ENCODE data around the gene NAT9.
A peak's percentile ranks its signal among the peaks of the same experiment; 100 is the strongest.

NAT9 gene

DNA sequence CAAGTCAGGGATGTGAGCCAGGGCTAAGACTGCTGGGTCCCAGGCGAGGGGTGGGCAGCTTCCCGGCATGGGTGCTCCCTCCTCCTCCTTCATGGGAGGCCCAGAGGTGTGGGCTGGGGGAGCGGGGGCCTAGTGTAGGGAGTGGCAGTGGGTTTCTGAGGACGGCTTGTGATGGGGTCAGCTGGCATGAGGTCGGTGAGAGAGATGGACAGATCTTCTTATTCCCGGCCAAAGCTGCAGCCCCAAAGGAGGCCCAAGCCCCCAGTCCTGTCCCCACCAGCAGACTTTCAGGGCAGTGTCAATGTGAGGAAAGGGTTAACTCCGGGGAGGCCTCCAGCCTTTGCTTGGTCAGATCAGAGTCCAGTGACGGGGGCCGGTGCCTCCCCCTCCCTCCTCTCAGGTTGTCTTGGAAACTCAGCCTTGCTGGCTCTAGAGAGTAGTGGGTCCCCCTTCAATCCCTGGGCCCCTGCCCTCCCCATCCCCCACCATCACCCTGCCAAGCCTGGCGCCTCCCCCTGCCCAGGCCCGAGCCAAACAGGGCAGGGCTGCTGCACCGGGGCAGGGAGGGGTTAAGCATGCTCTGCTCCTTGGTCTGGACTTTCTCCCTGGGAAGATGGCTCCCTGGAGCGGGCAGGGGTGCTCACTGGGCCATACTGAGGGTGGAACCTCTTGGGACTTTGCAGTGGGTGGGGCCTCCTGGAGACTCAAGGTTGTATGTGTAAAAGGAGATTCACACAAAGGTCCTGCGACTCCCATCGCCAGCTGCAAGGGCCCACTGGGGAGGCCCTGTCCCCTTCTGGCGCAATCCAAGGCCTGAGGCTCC, 12.4 kb downstream of the NAT9 start:
- Histone ChIP-seq H3K9ac (ENCODE audit: low read depth in 1 of 2, low read length in 2 of 2) (peak overlapping the region in 1 of 2 donors; percentile 33), H3K9me3 (ENCODE audit: control insufficient read depth in 2 of 2, low read length in 2 of 2) (no peaks in the 10 kb centered on the region), H3K36me3 (ENCODE audit: control insufficient read depth in 2 of 2, insufficient read depth in 2 of 2, low read length in 2 of 2) (peaks cover 9 to 20% of the 10 kb centered on the region in 2 donors), H3K4me1 (ENCODE audit: control insufficient read depth in 2 of 2, insufficient read depth in 2 of 2, low read length in 2 of 2) (peaks cover 38 to 50% of the 10 kb centered on the region in 2 donors), H3K27ac (ENCODE audit: low read depth in 2 of 2, low read length in 2 of 2) (peak overlapping the region; percentile 58 to 67), H3K27me3 (ENCODE audit: control insufficient read depth in 2 of 2, insufficient read depth in 2 of 2, low read length in 2 of 2) (no peaks in the 10 kb centered on the region), H3K4me3 (ENCODE audit: low read length in 2 of 2) (no peak overlapping the region)

DNA sequence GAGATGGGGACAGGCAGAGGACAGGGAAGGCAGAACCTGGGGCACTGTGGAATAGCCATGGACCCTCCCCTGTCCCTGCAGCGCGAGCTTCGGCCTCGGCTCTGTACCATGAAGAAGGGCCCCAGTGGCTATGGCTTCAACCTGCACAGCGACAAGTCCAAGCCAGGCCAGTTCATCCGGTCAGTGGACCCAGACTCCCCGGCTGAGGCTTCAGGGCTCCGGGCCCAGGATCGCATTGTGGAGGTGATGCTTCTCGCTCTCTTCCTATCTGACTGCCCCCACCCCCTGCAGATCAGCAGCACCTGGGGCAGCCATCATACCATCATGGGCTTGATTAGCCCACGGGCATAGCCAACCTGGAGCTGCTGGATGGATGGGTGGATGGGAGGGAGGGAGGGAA, 14.2 kb downstream of the NAT9 start:
- Histone ChIP-seq H3K27ac (ENCODE audit: low read depth in 2 of 2, low read length in 2 of 2) (no peak overlapping the region), H3K36me3 (ENCODE audit: control insufficient read depth in 2 of 2, insufficient read depth in 2 of 2, low read length in 2 of 2) (peaks cover 0 to 8% of the 10 kb centered on the region in 2 donors), H3K9me3 (ENCODE audit: control insufficient read depth in 2 of 2, low read length in 2 of 2) (no peaks in the 10 kb centered on the region)

DNA sequence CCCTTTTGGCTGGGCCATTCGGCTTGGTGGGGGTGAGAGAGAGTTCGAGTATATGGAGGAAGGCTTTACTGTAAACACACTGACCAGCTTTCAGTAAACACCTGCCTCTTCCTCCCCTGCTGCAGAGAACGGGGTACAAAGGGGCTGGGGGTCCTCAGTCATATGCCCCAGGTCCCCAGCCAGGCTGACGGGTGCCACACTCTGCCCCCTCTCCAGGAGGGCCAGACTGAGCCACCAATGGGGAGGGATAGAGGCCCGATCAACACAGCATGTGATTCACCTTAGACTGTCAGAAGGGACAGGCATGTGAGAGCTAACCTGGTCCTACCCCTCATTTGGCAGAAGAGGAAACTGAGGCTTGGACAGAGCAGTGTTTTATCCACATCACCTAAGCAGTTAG, 14.7 kb downstream of the NAT9 start:
- no peak overlapping the region for H3K9ac ChIP-seq (ENCODE audit: low read depth in 1 of 2, low read length in 2 of 2)
- no peak overlapping the region for H3K27ac ChIP-seq (ENCODE audit: low read depth in 2 of 2, low read length in 2 of 2)
- peaks cover 60 to 70% of the 10 kb centered on the region in 2 donors for H3K4me1 ChIP-seq (ENCODE audit: control insufficient read depth in 2 of 2, insufficient read depth in 2 of 2, low read length in 2 of 2)
- no peak overlapping the region for H3K4me3 ChIP-seq (ENCODE audit: low read length in 2 of 2)
- no peaks in the 10 kb centered on the region for H3K27me3 ChIP-seq (ENCODE audit: control insufficient read depth in 2 of 2, insufficient read depth in 2 of 2, low read length in 2 of 2)
- H3K9me3 ChIP-seq (ENCODE audit: control insufficient read depth in 2 of 2, low read length in 2 of 2), result no peaks in the 10 kb centered on the region
- peaks cover 0 to 6% of the 10 kb centered on the region in 2 donors for H3K36me3 ChIP-seq (ENCODE audit: control insufficient read depth in 2 of 2, insufficient read depth in 2 of 2, low read length in 2 of 2)

More for the DNA sequence above, 14.2 kb downstream of the NAT9 start:
- peaks cover 55 to 68% of the 10 kb centered on the region in 2 donors for H3K4me1 ChIP-seq (ENCODE audit: control insufficient read depth in 2 of 2, insufficient read depth in 2 of 2, low read length in 2 of 2)
- H3K9ac ChIP-seq (ENCODE audit: low read depth in 1 of 2, low read length in 2 of 2), result no peak overlapping the region
- no peaks in the 10 kb centered on the region for H3K27me3 ChIP-seq (ENCODE audit: control insufficient read depth in 2 of 2, insufficient read depth in 2 of 2, low read length in 2 of 2)
- no peak overlapping the region for H3K4me3 ChIP-seq (ENCODE audit: low read length in 2 of 2)

DNA sequence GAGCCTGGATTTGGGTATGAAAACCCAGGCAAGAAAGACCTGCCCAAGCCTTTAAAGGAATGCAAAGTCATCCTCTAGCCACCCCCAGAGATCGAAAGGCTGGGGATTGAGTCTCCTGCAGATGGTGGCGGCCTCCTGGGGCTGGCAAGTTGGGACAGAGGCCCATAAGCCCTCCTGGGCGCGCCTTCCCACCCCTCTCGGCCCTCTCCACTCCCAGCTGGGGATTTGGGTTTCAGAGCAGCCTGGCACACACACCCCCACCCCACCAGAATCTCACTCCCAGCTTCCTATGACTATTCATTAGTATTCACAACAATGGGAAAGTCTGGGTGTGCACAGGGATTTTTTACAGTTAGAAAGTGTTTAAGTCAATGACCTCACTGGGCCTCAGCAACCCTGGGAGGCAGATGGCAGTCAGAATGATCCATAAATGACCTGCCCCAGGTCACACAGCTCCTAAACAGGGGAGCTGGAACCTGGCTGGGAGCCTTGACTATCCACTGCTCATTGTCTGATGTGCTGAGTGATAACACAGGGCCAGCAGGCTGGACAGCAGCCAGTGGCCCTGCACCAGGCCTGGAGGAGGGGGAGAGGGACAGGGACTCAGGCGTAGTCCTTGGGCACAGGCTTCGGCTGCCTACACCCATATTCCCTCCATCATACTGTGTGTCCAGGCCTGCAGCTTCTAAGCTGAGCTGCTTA, 15.6 kb downstream of the NAT9 start:
- Histone ChIP-seq H3K36me3 (ENCODE audit: control insufficient read depth in 2 of 2, insufficient read depth in 2 of 2, low read length in 2 of 2) (peaks cover 0 to 3% of the 10 kb centered on the region in 2 donors), H3K27me3 (ENCODE audit: control insufficient read depth in 2 of 2, insufficient read depth in 2 of 2, low read length in 2 of 2) (no peaks in the 10 kb centered on the region), H3K27ac (ENCODE audit: low read depth in 2 of 2, low read length in 2 of 2) (peak overlapping the region in 1 of 2 donors; percentile 23), H3K9ac (ENCODE audit: low read depth in 1 of 2, low read length in 2 of 2) (peak overlapping the region in 1 of 2 donors; percentile 25), H3K4me1 (ENCODE audit: control insufficient read depth in 2 of 2, insufficient read depth in 2 of 2, low read length in 2 of 2) (peaks cover 62 to 70% of the 10 kb centered on the region in 2 donors), H3K9me3 (ENCODE audit: control insufficient read depth in 2 of 2, low read length in 2 of 2) (no peaks in the 10 kb centered on the region), H3K4me3 (ENCODE audit: low read length in 2 of 2) (no peak overlapping the region)

DNA sequence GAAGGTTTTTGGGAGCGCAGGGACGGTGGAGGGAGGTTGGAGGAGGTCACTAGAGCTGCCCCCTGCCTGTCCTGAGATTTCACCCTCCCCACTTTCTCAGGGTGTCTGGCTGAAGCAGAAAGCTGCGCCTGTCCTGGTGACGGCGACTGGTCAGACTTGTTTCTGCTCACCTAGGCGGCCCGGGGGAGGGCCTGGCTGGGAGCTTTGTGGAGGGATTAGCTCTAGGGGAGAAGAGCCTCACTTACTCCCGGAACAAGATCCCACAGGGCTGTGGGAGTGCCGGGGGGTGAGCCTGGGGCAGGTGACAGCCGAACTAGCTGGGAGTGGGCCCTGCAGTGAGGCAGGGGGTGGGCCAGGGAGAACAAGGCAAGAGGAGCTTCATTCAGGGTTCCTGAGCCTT, 16.2 kb downstream of the NAT9 start:
- Histone ChIP-seq H3K27me3 (ENCODE audit: control insufficient read depth in 2 of 2, insufficient read depth in 2 of 2, low read length in 2 of 2) (no peaks in the 10 kb centered on the region), H3K36me3 (ENCODE audit: control insufficient read depth in 2 of 2, insufficient read depth in 2 of 2, low read length in 2 of 2) (peaks cover 3 to 4% of the 10 kb centered on the region in 2 donors), H3K27ac (ENCODE audit: low read depth in 2 of 2, low read length in 2 of 2) (peak overlapping the region in 1 of 2 donors; percentile 23), H3K4me1 (ENCODE audit: control insufficient read depth in 2 of 2, insufficient read depth in 2 of 2, low read length in 2 of 2) (peaks cover 64 to 74% of the 10 kb centered on the region in 2 donors), H3K9ac (ENCODE audit: low read depth in 1 of 2, low read length in 2 of 2) (peak overlapping the region; percentile 25 to 41), H3K9me3 (ENCODE audit: control insufficient read depth in 2 of 2, low read length in 2 of 2) (no peaks in the 10 kb centered on the region), H3K4me3 (ENCODE audit: low read length in 2 of 2) (peak overlapping the region in 1 of 2 donors; percentile 48)

DNA sequence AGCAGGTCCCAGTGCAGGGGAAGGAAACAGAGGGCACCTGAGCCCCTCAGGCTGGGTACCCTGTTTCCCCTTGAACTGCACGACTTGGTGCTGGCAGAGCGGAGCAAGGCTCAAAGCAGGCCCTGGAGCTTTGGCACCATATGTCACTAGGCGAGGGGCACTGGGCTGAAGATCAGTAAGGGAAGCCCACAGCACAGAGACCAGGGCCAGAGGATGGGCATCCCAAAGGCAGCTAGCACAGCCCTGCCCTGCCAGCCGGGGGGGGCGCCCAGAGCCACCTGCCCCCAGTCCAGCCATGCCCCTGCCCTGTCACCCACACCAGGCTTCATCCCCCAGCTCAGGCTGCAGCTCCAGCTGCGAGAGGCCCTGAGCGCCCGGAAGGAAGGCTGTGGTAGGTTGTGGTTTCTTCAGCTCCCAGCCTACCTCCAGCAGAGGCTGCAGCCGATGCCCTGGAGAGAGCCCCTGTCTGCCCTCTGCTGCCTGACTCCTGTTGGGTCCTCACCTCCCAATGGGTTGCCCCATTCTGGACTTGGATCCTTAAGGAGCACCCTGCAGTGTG, 16.8 kb downstream of the NAT9 start:
- H3K4me3 ChIP-seq (ENCODE audit: low read length in 2 of 2), result peak overlapping the region; percentile 10 to 48
- peak overlapping the region in 1 of 2 donors; percentile 25 for H3K9ac ChIP-seq (ENCODE audit: low read depth in 1 of 2, low read length in 2 of 2)

DNA sequence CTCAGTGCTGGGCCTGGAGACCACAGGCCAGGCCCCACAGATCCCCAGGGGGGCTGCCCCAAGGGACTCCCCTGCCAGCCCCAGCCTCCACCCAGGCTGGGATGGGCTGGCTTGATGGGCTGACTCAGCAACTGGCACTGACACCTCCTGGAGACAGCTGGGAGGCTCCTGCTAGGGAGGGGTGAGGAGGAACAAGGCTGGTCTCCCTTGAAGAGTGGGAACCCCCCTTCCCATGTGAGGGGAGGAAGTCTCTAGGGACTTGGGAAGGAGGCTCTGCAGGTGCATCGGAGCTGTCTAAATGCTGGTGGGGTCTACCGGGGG, 17.3 kb downstream of the NAT9 start:
- H3K4me3 ChIP-seq (ENCODE audit: low read length in 2 of 2), result peak overlapping the region; percentile 10 to 48
- peak overlapping the region in 1 of 2 donors; percentile 25 for H3K9ac ChIP-seq (ENCODE audit: low read depth in 1 of 2, low read length in 2 of 2)
- peaks cover 58 to 68% of the 10 kb centered on the region in 2 donors for H3K4me1 ChIP-seq (ENCODE audit: control insufficient read depth in 2 of 2, insufficient read depth in 2 of 2, low read length in 2 of 2)
- H3K27me3 ChIP-seq (ENCODE audit: control insufficient read depth in 2 of 2, insufficient read depth in 2 of 2, low read length in 2 of 2), result no peaks in the 10 kb centered on the region
- H3K27ac ChIP-seq (ENCODE audit: low read depth in 2 of 2, low read length in 2 of 2), result peak overlapping the region; percentile 49 to 62
- peaks cover 3 to 6% of the 10 kb centered on the region in 2 donors for H3K36me3 ChIP-seq (ENCODE audit: control insufficient read depth in 2 of 2, insufficient read depth in 2 of 2, low read length in 2 of 2)
- no peaks in the 10 kb centered on the region for H3K9me3 ChIP-seq (ENCODE audit: control insufficient read depth in 2 of 2, low read length in 2 of 2)

More for the DNA sequence above, 16.8 kb downstream of the NAT9 start:
- Histone ChIP-seq H3K9me3 (ENCODE audit: control insufficient read depth in 2 of 2, low read length in 2 of 2) (no peaks in the 10 kb centered on the region), H3K27ac (ENCODE audit: low read depth in 2 of 2, low read length in 2 of 2) (peak overlapping the region; percentile 27 to 49), H3K27me3 (ENCODE audit: control insufficient read depth in 2 of 2, insufficient read depth in 2 of 2, low read length in 2 of 2) (no peaks in the 10 kb centered on the region), H3K36me3 (ENCODE audit: control insufficient read depth in 2 of 2, insufficient read depth in 2 of 2, low read length in 2 of 2) (peaks cover 3 to 6% of the 10 kb centered on the region in 2 donors), H3K4me1 (ENCODE audit: control insufficient read depth in 2 of 2, insufficient read depth in 2 of 2, low read length in 2 of 2) (peaks cover 62 to 70% of the 10 kb centered on the region in 2 donors)

DNA sequence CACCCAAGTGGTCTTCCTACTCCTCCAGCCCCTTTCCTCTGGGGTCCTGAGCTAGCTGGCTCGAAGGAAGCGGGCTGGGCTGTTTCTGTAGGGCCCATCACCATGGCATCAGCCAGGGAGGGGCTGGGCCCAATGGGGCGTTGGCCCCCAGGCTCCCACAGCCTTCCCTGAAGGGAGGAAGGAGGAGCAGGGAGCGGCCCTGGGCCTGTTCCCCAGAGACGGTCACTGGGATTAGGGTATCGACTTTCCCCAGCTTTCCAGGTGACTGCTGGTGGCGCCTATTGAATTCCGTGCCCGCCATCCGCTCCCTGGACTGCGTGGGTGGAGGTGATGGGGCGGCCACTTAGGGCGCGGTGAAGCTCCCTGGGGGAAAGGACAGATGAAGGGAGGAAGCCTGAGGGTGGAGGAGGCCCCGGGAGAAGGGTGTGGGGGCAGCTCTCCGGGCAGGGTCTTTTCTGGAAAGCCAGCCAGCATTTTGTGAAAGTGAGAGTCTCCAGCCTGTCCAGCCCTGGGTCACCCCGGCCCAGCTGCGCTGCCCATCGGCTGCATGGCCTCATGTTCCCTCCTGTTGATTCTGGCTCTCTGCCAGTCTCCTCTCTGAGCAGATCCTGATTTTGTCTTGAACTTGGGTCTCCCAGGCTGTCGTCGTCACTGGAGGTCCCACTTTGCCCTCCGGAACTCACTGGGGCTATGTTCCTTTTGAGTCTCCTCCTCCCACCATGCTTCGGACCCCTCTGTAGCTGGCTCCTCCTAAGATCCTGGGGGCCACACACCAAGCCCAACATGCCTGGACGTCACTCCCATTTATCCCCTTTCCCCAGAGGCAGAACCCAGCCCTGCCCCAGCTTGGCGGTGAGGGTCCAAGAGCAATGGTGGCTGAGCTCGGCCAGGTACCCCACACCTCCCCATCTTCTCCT, 18.0 kb downstream of the NAT9 start:
- peak overlapping the region; percentile 49 to 62 for H3K27ac ChIP-seq (ENCODE audit: low read depth in 2 of 2, low read length in 2 of 2)
- H3K9ac ChIP-seq (ENCODE audit: low read depth in 1 of 2, low read length in 2 of 2), result peak overlapping the region in 1 of 2 donors; percentile 27
- peaks cover 57 to 62% of the 10 kb centered on the region in 2 donors for H3K4me1 ChIP-seq (ENCODE audit: control insufficient read depth in 2 of 2, insufficient read depth in 2 of 2, low read length in 2 of 2)
- H3K36me3 ChIP-seq (ENCODE audit: control insufficient read depth in 2 of 2, insufficient read depth in 2 of 2, low read length in 2 of 2), result peaks cover 3 to 6% of the 10 kb centered on the region in 2 donors
- no peaks in the 10 kb centered on the region for H3K9me3 ChIP-seq (ENCODE audit: control insufficient read depth in 2 of 2, low read length in 2 of 2)
- H3K27me3 ChIP-seq (ENCODE audit: control insufficient read depth in 2 of 2, insufficient read depth in 2 of 2, low read length in 2 of 2), result no peaks in the 10 kb centered on the region
- peak overlapping the region in 1 of 2 donors; percentile 25 for H3K4me3 ChIP-seq (ENCODE audit: low read length in 2 of 2)

DNA sequence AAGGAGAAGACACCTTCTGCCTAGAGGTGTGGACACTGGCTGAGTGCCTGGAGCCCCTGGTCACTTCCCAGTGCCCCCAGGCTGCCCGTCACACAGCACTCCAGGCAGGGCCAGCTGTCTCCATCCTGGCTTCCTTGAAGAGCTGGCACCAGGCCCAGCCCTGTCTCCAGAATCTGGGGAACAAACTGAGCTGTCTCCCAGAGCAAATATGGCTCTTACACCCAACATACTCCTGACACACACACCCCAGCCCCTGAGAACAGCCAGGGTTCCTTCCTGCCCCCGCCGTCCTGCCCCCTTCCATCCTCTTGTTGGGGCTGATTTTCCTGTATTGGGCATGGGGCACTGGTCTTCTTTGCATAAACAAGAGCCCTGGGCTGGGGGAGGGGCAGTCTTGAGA, 18.6 kb downstream of the NAT9 start:
- no peaks in the 10 kb centered on the region for H3K9me3 ChIP-seq (ENCODE audit: control insufficient read depth in 2 of 2, low read length in 2 of 2)
- H3K27me3 ChIP-seq (ENCODE audit: control insufficient read depth in 2 of 2, insufficient read depth in 2 of 2, low read length in 2 of 2), result no peaks in the 10 kb centered on the region
- peaks cover 3 to 6% of the 10 kb centered on the region in 2 donors for H3K36me3 ChIP-seq (ENCODE audit: control insufficient read depth in 2 of 2, insufficient read depth in 2 of 2, low read length in 2 of 2)
- H3K9ac ChIP-seq (ENCODE audit: low read depth in 1 of 2, low read length in 2 of 2), result no peak overlapping the region
- no peak overlapping the region for H3K4me3 ChIP-seq (ENCODE audit: low read length in 2 of 2)
- peak overlapping the region; percentile 49 to 62 for H3K27ac ChIP-seq (ENCODE audit: low read depth in 2 of 2, low read length in 2 of 2)
- H3K4me1 ChIP-seq (ENCODE audit: control insufficient read depth in 2 of 2, insufficient read depth in 2 of 2, low read length in 2 of 2), result peaks cover 57 to 60% of the 10 kb centered on the region in 2 donors
